GM06990 (cell line): Measurements from ENCODE around the gene TRIM28.
"Not testable (repeated sequence)": the region's sequence is repeated elsewhere in the genome, so short reads cannot be mapped to it uniquely, and the experiment has no call there.

Experiments used
- DNase-seq: peaks from one replicate; pipeline ENCODE4 v3.0.0-alpha.2; 2011; ENCODE audit not compliant: insufficient read length; ENCODE audit errors: extremely low read depth
- H3K27me3 ChIP-seq: replicated peaks from 2 replicates; pipeline ENCODE4 v1.6.0; 2011; ENCODE audit warnings: low read length; ENCODE audit not compliant: control insufficient read depth, insufficient read depth
- H3K36me3 ChIP-seq: 2 replicates; pipeline ENCODE4 v1.5.1; 2011; ENCODE audit warnings: low read length; ENCODE audit not compliant: control insufficient read depth, insufficient read depth
- H3K4me3 ChIP-seq: replicated peaks from 2 replicates; pipeline ENCODE4 v1.5.1; 2011; ENCODE audit warnings: low read depth, mild to moderate bottlenecking, control low read depth, low read length
- TF ChIP-seq, protein P1 (sequence below): IDR thresholded peaks from 2 replicates; pipeline ENCODE4 v1.5.1; 2011; ENCODE audit warnings: low read length, control low read depth, mild to moderate bottlenecking, inconsistent platforms; ENCODE audit not compliant: insufficient read depth, poor library complexity, severe bottlenecking

TRIM28 gene

DNA sequence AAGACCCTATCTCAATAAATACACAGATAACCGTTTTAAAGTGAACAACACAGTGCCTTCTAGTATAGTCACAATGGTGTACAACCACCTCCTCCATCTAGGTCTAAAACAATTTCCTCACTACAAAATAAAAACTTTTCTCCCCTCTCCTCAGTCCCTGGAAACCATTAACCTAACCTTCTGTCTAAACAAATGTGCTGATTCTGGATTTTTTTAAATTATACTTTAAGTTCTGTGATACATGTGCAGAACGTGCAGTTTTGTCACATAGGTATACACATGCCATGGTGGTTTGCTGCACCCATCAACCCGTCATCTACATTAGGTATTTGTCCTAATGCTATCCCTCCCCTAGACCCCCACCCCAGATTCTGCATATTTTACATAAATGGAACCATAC, 14.5 kb upstream of the TRIM28 start:
- no peaks in the 10 kb centered on the region for H3K27me3 ChIP-seq
- no peak for DNase-seq
- no peaks in the 10 kb centered on the region for H3K36me3 ChIP-seq
- no peak overlapping the region for H3K4me3 ChIP-seq
- TF ChIP-seq, protein P1, sequence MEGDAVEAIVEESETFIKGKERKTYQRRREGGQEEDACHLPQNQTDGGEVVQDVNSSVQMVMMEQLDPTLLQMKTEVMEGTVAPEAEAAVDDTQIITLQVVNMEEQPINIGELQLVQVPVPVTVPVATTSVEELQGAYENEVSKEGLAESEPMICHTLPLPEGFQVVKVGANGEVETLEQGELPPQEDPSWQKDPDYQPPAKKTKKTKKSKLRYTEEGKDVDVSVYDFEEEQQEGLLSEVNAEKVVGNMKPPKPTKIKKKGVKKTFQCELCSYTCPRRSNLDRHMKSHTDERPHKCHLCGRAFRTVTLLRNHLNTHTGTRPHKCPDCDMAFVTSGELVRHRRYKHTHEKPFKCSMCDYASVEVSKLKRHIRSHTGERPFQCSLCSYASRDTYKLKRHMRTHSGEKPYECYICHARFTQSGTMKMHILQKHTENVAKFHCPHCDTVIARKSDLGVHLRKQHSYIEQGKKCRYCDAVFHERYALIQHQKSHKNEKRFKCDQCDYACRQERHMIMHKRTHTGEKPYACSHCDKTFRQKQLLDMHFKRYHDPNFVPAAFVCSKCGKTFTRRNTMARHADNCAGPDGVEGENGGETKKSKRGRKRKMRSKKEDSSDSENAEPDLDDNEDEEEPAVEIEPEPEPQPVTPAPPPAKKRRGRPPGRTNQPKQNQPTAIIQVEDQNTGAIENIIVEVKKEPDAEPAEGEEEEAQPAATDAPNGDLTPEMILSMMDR, result no peak

DNA sequence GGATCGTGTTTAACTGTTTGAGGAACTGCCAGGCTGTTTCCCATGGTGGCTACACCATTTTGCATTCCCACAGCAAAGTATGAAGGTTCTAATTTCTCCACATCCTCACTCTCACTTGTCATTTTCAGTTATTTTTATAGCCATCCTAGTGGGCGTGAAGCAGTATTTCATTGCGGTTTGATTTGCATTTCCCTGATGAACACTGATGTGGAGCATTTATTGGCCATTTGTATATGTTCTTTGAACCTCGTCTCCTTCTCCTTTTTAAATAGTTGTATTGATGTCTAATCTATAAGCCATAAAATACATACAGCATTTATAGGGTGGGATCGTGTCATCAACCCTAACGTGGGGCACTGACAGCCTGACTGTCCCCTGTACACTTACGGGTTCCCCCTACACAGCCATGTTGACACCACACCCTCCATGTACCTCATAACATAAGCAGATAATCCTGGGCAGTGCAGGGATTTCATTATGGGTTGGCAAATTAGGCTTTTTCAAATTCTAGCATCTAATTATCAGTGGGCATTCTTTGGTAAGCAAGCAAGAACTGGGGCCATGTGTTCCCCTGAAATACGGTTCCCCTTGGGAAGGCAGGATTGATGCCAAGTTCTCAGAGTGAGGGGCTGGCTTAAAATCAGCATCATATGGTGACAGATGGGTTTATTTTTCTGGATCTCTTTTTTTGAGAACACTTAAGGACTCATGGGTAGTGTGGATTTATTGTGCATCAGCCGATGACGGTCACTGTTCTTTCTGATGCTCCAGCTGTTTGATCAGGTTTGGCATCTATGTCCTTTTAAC, 12.6 kb upstream of the TRIM28 start:
- TF ChIP-seq, protein P1, result no peak
- no peak for DNase-seq
- Histone ChIP-seq H3K4me3 (no peak overlapping the region), H3K27me3 (no peaks in the 10 kb centered on the region), H3K36me3 (no peaks in the 10 kb centered on the region)

DNA sequence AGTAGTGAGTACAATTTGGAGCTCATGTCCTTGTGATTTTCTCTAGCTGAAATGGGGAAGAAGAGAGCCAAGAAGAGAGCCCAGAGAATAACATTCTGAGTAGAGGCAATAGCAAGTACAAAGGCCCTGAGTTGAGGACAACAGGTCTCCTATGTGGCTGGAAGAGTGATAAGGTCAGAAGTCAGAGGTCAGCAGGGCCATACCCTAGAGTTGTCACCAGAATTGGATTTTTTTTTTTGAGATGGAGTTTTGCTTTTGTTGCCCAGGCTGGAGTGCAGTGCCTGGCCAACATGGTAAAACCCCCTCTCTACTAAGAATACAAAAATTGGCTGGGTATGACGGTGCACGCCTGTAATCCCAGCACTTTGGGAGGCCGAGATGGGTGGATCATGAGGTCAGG, 8.0 kb upstream of the TRIM28 start:
- TF ChIP-seq, protein P1, result no peak
- no peaks in the 10 kb centered on the region for H3K36me3 ChIP-seq
- no peak overlapping the region for H3K4me3 ChIP-seq
- no peaks in the 10 kb centered on the region for H3K27me3 ChIP-seq
- no peak for DNase-seq

DNA sequence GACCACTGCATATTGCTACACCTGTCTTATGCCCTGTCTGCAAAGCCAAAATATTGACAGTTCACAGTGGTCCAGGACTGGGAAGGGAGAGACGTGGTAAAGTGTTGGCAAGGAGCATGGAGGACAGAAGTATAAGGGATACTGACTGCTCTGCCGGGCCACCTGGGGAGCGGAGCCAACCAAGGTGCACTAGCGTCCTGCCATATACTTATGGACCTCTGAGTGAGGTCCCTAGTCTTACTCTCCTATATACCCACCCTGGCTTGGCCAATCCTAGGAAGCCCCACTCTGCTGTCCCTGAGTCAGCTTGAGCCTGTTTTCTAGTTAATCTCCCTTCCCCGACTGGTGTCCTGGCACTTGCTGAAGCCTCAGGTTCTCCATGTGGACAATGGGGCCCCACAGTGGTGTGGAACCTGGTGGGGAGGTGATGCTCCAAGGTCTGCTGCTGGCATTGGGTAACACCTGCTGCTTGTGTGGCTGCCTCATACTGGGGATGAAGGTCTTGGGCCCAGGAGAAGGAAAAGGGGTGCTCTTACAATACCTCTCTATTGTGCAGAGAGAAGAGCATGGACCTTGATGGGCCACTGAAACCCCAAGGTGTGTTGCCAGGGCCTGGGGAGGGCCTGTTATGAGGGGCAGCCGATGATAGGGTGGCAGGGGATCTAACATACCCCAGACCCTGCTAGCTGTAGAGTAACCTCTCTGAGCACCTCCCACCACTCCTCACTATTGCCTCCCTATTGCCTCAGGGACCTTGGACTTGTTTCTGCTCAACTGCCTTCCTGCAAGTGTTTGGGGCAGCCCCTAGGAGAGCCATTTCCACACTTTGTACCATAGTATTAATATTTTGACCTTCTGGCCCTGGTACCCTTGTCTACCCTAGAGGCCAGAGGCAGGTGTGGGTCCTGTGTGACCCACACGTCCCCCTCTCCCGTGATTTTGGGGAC, 6.7 kb upstream of the TRIM28 start:
- no peak for DNase-seq
- no peak overlapping the region for H3K4me3 ChIP-seq
- H3K36me3 ChIP-seq, result no peaks in the 10 kb centered on the region
- no peaks in the 10 kb centered on the region for H3K27me3 ChIP-seq
- TF ChIP-seq, protein P1, result no peak

DNA sequence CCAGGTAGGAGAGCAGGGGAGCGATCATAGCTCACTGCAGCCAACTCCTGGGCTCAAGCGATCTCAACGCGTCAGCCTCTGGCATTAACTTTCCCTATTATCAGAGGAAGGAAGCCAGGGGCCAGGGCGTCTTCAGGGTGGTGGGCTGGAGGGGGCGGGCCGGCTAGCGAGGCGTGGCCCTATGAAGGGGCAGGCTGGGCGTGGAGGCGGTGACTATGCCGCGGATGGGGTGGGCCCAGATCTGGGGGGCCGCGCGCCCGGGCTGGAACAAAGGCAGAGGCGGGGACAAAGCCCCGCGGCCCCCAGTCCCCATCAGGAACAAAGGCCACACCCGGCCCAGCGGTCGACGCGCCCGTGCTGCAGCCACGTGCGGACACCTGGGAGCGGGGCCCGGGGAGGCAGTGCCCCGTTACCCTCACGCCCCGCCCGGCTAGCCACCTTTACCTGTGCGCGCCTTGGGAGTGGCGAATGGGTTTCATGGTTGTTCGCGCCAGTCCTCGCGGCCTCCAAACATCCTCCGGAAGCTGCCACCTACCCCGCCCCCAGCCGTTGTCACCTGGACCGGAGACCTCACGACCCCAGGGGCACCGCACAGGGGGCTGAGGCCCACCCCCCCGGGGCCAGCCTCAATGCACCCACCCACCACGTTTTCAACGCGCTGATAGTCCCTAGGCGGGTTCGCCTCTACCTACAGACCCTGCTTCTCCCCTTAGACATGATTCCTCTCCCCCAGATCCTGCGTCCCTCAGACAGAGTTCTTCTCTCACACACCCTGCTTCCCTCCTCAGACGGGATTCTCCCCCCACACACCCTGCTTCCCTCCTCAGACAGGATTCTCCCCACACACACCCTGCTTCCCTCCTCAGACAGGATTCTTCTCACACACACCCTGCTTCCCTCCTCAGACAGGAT, 5.4 kb upstream of the TRIM28 start:
- Histone ChIP-seq H3K4me3 (peak overlapping the region; percentile 40), H3K27me3 (no peaks in the 10 kb centered on the region), H3K36me3 (no peaks in the 10 kb centered on the region)
- no peak for DNase-seq
- TF ChIP-seq, protein P1, result no peak

DNA sequence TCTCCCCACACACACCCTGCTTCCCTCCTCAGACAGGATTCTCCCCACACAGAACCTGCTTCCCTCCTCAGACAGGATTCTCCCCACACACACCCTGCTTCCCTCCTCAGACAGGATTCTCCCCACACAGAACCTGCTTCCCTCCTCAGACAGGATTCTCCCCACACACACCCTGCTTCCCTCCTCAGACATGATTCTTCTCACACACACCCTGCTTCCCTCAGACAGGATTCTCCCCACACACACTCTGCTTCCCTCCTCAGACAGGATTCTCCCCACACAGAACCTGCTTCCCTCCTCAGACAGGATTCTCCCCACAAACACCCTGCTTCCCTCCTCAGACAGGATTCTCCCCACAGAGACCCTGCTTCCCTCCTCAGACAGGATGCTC, 4.7 kb upstream of the TRIM28 start:
- H3K27me3 ChIP-seq, H3K4me3 ChIP-seq, DNase-seq, H3K36me3 ChIP-seq: not testable (repeated sequence)

DNA sequence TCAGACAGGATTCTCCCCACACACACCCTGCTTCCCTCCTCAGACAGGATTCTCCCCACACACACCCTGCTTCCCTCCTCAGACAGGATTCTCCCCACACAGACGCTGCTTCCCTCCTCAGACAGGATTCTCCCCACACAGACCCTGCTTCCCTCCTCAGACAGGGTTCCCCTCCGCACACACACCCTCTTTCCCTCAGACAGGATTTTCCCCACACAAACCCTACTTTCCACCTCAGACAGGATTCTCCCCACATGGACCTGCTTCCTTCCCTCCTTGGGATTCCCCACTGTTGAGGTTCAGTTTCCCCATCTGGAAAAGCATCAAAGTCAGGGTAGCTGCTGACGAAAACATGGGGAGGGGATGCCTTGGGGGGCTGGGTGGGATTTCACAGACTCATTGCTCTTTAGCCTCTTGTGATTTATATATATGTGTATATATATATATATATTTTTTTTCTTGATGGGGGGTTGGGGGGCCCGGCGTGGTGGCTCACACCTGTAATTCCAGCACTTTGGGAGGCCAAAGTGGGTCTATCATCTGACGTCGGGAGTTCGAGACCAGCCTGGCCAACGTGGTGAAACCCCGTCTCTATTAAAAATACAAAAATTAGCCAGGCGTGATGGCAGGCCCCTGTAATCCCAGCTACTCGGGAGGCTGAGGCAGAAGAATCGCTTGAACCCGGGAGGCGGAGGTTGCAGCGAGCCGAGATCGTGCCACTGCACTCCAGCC, 1.1 kb upstream of the TRIM28 start:
- not testable (repeated sequence) for H3K27me3 ChIP-seq, DNase-seq, H3K4me3 ChIP-seq
- peaks cover 17% of the 10 kb centered on the region for H3K36me3 ChIP-seq
